Measurements from ENCODE around the gene DENND1C.

DENND1C gene, protein sequence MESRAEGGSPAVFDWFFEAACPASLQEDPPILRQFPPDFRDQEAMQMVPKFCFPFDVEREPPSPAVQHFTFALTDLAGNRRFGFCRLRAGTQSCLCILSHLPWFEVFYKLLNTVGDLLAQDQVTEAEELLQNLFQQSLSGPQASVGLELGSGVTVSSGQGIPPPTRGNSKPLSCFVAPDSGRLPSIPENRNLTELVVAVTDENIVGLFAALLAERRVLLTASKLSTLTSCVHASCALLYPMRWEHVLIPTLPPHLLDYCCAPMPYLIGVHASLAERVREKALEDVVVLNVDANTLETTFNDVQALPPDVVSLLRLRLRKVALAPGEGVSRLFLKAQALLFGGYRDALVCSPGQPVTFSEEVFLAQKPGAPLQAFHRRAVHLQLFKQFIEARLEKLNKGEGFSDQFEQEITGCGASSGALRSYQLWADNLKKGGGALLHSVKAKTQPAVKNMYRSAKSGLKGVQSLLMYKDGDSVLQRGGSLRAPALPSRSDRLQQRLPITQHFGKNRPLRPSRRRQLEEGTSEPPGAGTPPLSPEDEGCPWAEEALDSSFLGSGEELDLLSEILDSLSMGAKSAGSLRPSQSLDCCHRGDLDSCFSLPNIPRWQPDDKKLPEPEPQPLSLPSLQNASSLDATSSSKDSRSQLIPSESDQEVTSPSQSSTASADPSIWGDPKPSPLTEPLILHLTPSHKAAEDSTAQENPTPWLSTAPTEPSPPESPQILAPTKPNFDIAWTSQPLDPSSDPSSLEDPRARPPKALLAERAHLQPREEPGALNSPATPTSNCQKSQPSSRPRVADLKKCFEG

DNA sequence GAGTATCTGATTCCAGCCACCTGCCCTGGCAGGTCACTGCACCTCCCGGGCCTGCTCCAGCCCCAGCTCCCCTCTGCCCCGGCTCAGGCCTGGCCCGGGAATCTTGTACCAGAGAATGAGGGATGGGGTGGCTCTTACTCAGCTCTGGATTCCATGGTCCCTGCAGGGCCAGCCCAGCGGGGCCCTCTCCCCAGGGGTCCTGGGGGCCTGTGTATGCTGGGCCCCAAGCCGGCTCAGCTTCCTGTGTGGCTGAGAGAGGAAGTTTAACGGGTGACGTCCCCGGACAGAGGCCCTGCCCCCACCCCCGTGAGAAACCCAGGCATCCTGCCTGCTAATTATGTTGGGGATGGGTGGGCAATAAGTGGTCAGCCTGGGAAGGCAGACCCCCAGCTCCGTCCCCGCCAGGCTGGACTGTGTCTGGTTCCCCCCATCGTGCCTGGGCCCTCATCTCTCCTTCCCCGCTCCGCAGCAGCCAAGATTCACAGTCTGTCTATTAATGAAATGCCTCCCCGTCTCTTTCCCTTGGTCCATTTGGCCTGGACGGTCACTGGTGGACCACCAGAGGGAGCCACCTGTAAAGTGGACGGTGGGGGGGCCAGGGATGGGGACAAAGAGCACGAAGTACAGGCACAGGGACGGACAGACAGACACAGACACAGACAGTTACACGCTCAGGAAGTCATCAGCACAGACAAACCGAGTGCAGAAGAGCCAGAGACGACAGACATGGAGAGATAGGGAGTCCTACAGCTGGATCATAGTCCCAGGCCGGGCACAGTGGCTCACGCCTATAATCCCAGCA lies at the start of gene DENND1C:
DENND1C (minus strand) TSS at position 247 of the 802 bp plus-strand sequence; CDS start at position 155, 92 bp downstream.
- DNase-seq = peak; percentile 75 to 81

DNA sequence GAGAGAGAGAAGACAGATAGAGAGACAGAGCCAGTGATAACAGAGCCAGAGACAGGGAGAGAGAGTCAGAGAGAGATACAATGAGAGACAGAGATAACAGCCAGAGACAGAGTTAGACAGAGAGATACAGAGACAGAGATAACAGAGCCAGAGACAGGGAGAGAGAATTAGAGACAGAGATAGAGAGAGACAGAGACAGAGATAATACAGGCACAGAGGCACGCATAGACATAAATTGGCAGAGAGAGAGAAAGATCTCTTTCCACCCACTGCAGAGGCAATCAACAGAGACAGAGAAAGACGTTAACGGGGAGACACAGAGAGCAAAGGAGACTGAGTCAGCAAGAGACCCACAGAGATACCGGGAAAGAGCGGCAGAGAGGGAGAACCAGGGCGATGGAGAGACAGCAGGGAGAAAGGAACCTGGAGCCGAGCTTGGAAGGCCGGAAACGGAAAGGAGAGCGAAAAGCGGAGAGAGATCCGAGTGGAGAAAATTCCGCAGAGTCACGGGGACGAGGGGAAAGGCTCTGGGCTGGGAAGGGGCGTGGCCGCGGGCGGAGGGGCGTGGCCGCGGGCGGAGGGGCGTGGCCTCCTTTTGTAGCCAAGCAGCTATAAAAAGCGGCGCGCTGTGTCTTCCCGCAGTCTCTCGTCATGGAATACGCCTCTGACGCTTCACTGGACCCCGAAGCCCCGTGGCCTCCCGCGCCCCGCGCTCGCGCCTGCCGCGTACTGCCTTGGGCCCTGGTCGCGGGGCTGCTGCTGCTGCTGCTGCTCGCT lies 49.0 kb upstream of the DENND1C start, which contains the start of gene TNFSF9:
TNFSF9 (plus strand) TSS at position 641 of the 777 bp plus-strand sequence; CDS start at position 652, 11 bp downstream.
- peak; percentile 87 to 91 for DNase-seq

DNA sequence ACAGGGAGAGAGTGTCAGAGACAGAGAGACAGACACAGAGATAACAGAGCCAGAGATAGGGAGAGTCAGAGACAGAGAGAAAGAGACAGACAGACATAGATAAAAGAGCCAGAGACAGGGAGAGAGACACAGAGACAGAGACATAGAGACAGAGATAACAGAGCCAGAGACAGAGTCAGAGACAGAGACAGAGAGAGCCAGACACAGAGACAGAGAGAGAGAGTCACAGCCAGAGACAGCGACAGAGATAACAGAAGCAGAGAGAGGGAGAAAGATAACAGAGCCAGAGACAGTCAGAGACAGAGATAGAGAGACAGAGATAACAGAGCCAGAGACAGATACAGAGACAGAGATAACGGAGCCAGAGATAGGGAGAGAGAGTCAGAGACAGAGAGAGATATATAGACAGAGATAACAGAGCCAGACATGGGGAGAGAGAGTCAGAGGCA lies 48.4 kb upstream of the DENND1C start:
- no peak for DNase-seq

DNA sequence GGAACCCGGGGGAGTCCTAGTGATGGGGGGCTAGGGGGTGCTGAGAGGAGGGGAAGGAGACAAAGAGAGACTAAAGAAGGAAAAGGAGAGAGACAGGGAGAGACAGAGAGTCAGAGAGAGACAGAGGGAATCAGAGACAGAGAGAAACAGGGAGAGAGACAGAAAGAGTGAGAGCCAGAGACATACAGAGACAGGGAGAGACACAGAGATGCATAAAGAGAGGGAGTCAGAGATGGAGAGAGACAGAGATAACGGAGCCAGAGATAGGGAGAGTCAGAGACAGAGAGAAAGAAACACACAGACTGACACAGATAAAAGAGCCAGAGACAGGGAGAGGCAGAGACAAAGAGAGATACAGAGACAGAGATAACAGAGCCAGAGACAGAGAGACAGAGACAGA lies 47.8 kb upstream of the DENND1C start:
- no peak for DNase-seq

DNA sequence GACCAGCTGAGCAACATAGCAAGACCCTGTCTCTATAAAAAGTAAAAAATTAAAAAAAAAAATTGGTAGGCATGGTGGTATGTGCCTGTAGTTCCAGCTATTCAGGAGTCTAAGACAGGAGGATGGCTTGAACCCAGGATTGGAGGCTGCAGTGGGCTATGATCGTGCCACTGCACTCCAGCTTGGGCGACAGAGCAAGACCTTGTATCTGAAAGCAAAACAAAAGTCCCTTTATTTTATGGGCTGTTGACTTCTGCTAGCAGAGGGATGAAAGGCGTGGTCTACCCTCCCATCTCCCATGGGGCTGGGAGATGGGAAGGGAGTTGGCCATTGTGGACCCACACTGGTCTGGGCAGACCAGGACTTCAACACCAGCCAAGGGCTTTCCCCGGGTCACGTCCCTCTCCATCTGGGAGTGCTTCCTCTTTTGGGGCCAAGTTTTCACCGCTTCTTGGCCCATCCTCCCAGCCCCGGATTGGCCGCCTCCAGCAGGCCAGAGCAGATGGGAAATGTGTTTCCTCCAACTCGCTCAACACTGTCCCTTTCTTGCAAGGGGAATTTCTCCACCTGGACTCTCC lies 47.0 kb upstream of the DENND1C start:
- no peak for DNase-seq

DNA sequence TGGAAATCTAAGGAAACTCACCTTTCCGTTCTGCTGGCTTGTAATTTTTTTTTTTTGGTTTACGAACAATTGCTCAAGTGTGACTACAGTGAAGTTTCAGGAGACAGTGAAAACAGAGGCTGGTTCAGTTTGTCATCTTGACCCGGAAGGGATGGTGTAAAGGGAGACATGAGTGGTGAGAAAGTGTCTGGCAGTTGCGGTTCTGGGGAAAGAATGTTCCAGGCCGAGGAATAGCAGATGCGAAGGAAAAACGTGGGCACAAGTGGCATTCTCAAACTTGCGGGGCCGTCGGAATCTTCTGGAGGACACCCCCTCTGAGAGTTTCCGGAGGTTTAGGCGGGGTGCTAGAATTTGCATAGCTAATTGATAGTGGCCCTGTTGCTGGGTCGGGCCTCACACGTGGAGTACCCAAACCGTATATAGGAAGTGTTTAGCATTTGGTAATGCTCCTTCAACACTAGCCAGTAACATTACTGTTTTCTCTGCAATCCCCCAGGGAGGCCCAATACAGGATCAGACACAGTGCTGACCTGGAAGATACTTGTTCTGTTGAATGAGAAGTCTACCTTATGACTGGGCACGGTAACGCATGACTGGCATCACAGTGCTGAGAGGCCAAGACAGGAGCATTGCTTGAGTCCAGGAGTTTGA lies 46.4 kb upstream of the DENND1C start:
- DNase-seq = no peak

DNA sequence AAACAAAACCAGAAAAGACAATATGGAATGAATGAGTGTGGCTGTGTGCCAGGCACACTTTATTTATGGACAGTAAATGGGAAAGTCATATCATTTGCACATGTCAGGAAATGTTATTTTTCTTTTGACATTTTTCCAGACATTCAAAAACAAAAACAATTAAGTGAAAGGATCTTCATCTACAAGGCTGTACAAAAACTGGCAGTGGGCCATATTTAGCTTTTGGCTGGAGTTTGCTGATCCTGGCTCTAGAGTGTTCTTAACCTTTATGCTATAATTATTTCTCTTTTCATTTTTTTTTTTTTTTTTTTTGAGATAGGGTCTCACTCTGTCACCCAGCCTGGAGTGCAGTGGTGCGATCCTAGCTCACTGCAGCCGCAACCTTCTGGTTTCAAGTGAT lies 42.7 kb upstream of the DENND1C start:
- no peak for DNase-seq

DNA sequence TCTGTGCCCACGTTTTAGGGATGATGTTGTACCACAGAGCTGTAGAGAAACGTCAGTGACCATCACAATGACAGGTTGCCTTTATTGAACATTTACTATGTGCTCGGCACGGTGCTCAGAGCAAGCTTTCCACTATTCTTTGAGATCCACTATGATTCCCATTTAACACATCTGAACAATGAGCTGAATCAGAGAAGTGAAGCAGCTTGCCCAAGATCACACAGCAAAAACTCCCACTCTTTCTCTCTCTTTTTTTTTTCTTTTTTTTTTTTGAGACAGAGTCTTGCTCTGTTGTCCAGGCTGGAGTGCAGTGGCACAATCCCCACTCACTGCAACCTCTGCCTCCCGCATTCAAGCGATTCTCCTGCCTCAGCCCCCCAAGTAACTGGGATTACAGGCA lies 41.1 kb upstream of the DENND1C start:
- no peak for DNase-seq

DNA sequence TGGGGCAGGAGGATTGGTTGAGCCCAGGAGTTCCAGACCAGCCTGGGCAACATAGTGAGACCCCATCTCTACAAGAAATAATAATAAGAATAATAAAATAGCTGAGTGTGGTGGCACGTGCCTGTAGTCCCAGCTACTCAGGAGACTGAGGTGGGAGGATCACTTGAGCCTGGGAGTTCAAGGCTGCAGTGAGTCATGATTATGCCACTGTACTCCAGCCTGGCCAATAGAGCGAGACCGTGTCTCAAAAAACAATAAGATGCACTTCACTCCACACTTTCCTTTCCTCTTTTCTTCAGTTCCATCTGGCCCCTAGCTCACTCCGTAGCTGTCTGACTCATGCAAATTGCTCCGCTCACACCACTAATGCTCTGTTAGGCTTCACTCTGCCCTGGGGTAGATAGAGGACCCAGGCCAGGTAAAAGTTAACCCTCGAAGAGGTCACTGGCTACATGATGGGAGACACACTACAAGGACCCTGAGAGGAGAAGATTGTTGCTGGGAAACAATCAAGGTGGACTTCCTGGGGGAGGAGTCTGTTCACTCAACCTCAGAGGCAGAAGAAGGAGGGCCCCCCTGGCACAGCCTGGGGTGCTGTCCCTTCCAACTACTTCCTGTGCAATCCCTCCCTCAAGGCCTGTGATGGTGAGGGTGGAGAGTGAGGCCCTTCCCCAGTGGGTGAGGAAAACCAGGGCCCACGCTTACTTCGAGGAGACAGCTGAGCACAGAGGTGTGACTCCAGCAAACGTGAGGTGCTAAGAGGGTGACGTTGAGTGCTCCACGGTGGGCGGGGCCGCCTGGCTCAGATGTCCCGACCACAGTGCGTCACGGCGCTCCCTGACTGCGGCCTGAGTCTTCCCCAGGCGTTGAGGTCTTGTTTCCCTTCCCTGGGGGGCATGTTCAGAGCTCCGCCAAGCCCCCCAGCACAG lies 40.4 kb upstream of the DENND1C start:
- DNase-seq = peak; percentile 57 to 66

DNA sequence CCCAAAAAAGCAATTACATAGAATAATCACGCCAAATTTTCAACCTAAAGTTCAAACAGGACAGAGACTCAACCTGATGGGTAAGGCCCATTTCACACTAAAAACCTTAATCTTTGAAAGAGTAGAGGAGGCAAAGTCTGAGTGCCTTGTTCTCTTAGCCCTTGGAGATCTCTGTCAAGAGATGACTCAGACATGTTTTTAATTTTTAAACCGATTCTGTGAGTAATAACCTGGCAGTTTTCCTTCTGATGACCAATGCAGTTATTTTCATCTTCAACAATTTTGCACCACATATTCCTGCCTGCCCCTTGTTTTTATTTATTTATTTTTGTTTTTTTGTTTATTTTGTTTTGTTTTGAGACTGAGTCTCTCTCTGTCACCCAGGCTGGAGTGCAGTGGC lies 37.7 kb upstream of the DENND1C start:
- no peak for DNase-seq

DNA sequence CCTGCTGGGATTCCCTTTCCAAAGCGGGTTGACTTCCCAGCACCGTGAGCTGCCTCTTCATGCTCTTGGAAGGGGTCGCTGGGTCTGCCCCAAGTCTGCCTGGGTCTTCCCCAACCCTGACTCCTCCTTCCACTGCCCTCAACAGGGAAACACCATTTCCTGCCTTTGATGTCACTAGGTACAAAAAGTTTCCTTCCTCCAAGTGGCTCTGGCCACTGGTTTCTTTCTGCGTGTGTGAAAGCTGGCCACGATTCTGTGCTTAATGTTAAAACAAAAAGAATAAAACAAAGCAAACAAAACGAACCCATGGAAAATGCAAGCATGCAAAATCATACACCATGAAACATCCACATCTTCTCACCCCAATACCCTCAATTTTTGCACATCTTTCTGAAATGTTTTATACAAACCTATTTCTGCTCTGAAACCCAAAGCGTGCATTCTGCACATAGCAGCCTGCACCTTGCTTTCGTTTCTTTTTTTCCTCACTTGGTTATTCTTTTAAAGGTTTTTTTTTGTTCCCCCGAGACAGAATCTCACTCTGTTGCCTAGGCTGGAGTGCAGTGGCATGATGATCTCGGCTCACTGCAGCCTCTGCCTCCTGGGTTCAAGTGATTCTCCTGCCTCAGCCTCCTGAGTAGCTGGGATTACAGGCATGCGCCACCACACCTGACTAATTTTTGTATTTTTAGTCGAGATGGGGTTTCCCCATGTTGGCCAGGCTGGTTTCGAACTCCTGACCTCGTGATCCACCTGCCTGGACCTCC lies 36.7 kb upstream of the DENND1C start:
- DNase-seq = peak; percentile 37 to 51

DNA sequence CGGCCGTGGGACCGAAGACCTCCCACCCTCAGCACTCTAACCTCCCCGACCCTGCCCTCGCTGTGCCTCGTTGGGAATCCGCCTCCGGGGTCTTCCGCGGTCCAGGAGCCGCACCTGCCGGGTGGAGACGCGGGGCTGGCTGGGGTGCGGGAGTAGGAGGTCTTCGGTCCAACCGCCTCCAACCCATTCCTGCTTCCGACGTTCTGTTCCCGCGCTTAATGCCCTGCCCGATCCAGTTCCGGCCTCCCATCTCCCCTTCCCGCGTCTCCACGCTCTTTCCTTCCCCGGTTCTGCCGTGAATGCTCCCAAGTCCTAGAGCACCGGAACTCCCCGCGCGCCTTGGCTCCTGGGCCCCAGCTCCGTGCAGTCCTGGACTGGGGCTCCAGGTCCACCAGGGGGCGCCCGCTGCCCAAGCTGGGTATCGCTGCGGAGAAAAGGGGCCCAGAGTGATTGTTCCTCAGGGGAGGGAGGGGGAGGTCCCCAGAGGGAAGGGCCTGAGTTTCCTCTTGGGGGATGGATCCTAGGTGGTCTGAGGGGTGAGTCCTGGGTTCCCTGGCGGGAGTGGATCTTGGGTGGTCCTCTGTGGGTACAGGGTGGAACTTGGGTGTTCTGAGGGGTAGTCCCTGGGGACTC lies 35.2 kb upstream of the DENND1C start:
- DNase-seq = peak; percentile 96 to 97

DNA sequence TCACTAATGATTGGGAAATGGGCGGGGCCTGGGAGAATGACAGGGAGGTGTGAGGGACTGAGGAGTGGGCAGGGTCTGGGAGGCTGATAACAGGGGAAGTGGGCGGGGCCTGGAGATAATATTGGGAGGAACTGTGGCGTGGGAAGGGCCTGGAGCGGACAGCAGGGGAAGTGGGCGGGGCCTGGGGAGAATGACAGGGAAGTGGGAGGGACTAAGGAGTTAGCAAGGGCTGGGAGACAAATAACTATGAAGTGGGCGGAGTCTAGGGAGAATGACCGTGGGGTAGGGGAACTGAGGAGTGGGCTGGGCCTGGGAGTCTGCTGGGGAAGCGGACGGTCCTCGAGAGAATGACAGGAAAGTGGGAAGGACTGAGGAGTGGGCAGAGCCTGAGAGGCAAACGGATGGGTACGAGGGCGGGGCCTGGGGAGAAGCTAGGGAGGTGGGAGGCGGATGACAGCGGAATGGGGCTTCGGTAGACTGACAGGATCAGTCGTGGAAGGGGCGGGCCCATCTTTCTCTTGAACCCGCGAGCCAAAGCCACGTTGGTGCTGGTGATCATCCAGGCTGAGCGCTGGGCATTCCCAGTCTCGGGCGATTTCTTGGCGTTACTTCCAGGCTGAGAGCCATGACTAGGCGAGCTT lies 34.6 kb upstream of the DENND1C start:
- peak; percentile 81 to 86 for DNase-seq

DNA sequence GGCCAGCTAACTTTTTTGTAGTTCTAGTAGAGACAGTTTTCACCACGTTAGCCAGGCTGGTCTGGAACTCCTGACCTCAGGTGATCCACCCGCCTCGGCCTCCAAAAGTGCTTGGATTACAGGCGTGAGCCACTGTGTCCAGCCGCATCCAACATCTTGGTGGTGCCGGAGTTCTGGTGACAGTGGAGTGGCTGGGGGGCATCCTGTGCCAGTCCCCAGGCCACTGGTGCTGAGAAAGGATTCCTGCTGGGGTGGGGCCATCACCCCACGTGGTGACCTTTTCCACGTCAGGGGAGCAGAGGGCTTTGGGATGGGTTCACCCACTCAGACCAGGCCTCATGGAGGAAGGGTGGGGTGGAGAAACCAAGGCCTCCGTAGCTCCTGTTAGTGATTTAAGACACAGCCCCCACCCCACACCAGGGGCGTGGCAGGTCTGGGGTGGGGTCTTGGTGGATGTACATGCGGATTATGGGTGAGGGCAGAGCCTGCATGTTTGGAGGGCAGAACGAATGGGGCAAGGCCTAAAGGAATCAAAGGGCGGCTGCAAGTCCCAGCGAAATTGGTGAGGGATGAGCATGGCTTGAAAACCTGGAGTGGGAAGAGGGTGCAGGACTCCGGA lies 33.4 kb upstream of the DENND1C start:
- DNase-seq = no peak

DNA sequence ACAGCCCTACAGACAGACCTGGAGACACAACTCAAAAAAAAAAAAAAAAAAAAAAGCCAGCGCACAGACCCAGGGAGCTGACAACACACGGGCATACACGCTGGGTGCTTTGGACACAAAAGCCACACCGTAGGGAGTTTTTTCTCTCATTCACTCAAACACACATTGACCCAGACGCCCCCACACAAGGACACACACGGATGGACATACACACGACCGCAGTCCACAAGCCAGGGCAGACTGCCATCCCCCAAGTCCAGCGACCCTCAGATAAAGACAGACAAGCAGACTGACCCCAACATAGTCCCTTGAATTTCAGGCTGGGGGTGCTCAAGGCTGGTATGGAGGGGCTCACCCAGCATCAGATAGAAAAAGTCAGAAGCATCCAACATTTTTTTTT lies 32.5 kb upstream of the DENND1C start:
- no peak for DNase-seq

DNA sequence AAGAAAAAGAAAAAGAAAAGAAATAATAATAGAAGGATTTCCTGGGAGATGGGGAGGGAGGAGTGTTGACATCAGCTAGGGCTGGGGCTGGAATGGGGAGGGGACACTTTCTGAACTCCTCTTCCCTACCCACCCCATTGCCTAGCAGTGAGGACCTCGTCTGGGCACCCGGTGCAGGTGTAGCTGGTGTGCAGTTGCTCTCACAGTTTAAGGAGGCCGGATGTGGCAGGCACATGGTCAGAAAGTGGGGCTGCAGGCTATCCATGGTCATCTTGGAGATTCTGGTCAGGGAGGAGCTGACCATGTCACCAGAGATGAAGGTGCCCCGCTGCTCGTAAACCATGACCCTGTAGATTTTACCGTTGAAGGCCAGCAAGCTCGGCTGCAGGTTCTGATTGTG lies 29.0 kb upstream of the DENND1C start:
- DNase-seq = no peak

DNA sequence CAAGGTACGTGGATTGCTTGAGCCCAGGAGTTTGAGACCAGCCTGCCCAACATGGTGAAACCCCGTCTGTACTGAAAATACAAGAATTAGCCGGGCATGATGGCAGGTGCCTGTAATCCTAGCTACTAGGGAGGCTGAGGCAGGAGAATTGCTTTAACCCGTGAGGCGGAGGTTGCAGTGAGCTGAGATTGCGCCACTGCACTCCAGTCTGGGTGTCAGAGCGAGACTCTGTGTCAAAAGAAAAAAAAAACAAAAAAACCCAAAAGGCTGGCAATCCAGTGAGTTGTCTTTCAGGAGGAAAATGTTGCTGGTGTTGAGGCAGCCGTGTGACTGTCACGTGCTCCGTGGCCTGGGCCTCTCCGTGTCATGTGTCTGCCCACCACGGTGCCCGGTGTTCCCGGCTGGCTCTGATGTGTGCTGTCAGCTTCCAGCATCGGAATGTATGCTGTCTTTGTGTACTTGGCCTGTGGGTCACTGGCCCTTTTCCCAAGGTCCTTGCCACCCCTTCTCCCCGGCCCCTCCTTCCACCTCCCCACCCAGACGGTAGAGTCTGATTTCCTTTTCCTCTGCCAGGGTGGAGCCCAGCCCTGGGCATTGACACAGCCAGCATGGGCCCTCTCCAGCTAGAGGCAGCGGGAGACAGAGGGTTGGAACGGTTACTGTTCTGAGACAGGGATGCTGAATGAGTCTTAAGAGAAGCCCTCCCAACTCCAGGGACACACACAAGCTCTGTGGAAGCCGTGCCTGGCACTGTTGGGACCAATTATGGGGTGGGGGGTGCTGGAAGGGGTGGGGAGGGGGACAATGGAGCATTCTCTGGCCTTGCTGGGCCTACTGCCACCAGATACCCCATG lies 27.8 kb upstream of the DENND1C start:
- no peak for DNase-seq

Data from activated CD4-positive, alpha-beta T cell treated with anti-CD3 and anti-CD28 coated beads, Interleukin-2, amount 50 U/mL, for 48 hours (primary cell).